ENCODE measurements around the gene SCAMP4. TPM values are rescaled to one million over a fixed set of nuclear protein-coding genes. Genes with fewer than 3 reads are reported as not detected.

The SCAMP4 gene
- total RNA-seq, 1 experiment from 2014 or later: 81.3 TPM

DNA sequence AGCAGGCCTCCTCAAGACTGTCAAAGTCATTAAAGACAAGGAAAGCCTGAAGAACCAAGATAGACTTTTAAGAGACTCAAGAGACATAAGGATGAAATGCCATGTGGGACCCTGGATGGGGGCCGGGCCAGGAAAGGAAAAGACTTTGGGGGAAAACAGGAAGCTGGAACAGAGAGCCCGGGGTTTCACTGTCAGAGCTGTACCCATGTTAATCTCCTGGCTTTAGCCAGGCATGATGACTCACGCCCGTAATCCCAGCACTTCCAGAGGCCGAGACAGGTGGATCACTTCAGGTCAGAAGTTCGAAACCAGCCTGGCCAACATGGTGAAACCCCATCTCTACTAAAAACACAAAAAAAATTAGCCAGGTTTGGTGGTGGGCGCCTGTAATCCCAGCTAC lies 36.2 kb upstream of the SCAMP4 start:
- peaks cover 2% of the 10 kb centered on the region for H3K36me3 Mint-ChIP-seq
- no peak for TF ChIP-seq ESRRA (CRISPR knock-in tag; IDR thresholded peaks at IDR 0.05; ENCODE audit: borderline replicate concordance)
- no peak for TF ChIP-seq GTF2I (CRISPR knock-in tag; conservative IDR thresholded peaks at IDR 0.05)
- TF ChIP-seq KAT7 (CRISPR knock-in tag; IDR thresholded peaks at IDR 0.05; ENCODE audit: borderline replicate concordance): no peak
- no peak for TF ChIP-seq FOXP1 (CRISPR knock-in tag; IDR thresholded peaks at IDR 0.05; ENCODE audit: borderline replicate concordance)
- TF ChIP-seq ZNF416 (CRISPR knock-in tag; IDR thresholded peaks at IDR 0.05): no peak
- TF ChIP-seq, protein P1, sequence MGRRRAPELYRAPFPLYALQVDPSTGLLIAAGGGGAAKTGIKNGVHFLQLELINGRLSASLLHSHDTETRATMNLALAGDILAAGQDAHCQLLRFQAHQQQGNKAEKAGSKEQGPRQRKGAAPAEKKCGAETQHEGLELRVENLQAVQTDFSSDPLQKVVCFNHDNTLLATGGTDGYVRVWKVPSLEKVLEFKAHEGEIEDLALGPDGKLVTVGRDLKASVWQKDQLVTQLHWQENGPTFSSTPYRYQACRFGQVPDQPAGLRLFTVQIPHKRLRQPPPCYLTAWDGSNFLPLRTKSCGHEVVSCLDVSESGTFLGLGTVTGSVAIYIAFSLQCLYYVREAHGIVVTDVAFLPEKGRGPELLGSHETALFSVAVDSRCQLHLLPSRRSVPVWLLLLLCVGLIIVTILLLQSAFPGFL (CRISPR knock-in tag; IDR thresholded peaks at IDR 0.05; ENCODE audit: borderline replicate concordance): no peak
- no peak for TF ChIP-seq IRF2 (CRISPR knock-in tag; IDR thresholded peaks at IDR 0.05; ENCODE audit: borderline replicate concordance, low read depth)
- no peak for TF ChIP-seq ZNF121 (CRISPR knock-in tag; IDR thresholded peaks at IDR 0.05)
- no peak for TF ChIP-seq CREM (CRISPR knock-in tag; IDR thresholded peaks at IDR 0.05)
- TF ChIP-seq, protein P2, sequence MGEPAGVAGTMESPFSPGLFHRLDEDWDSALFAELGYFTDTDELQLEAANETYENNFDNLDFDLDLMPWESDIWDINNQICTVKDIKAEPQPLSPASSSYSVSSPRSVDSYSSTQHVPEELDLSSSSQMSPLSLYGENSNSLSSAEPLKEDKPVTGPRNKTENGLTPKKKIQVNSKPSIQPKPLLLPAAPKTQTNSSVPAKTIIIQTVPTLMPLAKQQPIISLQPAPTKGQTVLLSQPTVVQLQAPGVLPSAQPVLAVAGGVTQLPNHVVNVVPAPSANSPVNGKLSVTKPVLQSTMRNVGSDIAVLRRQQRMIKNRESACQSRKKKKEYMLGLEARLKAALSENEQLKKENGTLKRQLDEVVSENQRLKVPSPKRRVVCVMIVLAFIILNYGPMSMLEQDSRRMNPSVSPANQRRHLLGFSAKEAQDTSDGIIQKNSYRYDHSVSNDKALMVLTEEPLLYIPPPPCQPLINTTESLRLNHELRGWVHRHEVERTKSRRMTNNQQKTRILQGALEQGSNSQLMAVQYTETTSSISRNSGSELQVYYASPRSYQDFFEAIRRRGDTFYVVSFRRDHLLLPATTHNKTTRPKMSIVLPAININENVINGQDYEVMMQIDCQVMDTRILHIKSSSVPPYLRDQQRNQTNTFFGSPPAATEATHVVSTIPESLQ (CRISPR knock-in tag; IDR thresholded peaks at IDR 0.05): no peak
- TF ChIP-seq ZNF232 (CRISPR knock-in tag; IDR thresholded peaks at IDR 0.05): no peak
- TF ChIP-seq, protein P3, sequence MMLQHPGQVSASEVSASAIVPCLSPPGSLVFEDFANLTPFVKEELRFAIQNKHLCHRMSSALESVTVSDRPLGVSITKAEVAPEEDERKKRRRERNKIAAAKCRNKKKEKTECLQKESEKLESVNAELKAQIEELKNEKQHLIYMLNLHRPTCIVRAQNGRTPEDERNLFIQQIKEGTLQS (CRISPR knock-in tag; conservative IDR thresholded peaks at IDR 0.05): no peak
- TF ChIP-seq ZBTB21 (CRISPR knock-in tag; IDR thresholded peaks at IDR 0.05; ENCODE audit: borderline replicate concordance): no peak
- TF ChIP-seq NR2C2 (CRISPR knock-in tag; IDR thresholded peaks at IDR 0.05): no peak
- H3K27me3 Mint-ChIP-seq (ENCODE audit: low read depth): no peaks in the 10 kb centered on the region
- ATAC-seq (no peak), DNase-seq (ENCODE audit: low spot score) (no peak)
- H3K9me3 Mint-ChIP-seq: no peaks in the 10 kb centered on the region
- peak overlapping the region; percentile 74 for H3K27ac Mint-ChIP-seq
- H3K4me3 Mint-ChIP-seq: no peak overlapping the region
- H3K4me1 Mint-ChIP-seq: peaks cover 2% of the 10 kb centered on the region
- CTCF ChIA-PET: interaction anchor here (0.7 kb wide), 1 partner anchor 77 kb away, joined by 3 read pairs; no protein-coding TSS in a partner anchor
- POLR2A ChIA-PET: no interaction called here

DNA sequence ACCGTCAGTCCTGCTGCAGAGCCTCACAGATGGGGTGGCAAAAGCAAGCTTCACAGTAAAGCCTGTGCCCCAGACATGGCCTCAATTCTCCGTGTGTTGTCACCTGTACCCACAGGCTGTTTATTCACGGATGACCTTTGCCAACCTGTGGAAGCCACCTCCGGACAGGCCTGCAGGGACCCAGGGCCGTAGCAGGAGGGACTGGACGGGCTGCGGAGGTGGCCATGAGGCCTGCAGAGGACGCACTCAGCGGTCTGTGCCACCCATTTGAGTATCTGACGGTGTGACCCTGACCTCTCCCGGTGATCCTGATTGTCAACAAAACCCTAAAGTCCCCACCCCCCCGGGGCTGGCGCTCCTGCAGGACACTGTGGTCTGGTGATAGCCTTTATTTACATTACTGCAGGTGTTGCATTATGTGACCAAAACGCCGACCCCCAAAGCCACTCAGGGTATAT lies 34.0 kb upstream of the SCAMP4 start:
- no peak overlapping the region for H3K4me3 Mint-ChIP-seq
- peaks cover 4% of the 10 kb centered on the region for H3K36me3 Mint-ChIP-seq
- ATAC-seq (no peak), DNase-seq (ENCODE audit: low spot score) (no peak)
- TF ChIP-seq, protein P4, sequence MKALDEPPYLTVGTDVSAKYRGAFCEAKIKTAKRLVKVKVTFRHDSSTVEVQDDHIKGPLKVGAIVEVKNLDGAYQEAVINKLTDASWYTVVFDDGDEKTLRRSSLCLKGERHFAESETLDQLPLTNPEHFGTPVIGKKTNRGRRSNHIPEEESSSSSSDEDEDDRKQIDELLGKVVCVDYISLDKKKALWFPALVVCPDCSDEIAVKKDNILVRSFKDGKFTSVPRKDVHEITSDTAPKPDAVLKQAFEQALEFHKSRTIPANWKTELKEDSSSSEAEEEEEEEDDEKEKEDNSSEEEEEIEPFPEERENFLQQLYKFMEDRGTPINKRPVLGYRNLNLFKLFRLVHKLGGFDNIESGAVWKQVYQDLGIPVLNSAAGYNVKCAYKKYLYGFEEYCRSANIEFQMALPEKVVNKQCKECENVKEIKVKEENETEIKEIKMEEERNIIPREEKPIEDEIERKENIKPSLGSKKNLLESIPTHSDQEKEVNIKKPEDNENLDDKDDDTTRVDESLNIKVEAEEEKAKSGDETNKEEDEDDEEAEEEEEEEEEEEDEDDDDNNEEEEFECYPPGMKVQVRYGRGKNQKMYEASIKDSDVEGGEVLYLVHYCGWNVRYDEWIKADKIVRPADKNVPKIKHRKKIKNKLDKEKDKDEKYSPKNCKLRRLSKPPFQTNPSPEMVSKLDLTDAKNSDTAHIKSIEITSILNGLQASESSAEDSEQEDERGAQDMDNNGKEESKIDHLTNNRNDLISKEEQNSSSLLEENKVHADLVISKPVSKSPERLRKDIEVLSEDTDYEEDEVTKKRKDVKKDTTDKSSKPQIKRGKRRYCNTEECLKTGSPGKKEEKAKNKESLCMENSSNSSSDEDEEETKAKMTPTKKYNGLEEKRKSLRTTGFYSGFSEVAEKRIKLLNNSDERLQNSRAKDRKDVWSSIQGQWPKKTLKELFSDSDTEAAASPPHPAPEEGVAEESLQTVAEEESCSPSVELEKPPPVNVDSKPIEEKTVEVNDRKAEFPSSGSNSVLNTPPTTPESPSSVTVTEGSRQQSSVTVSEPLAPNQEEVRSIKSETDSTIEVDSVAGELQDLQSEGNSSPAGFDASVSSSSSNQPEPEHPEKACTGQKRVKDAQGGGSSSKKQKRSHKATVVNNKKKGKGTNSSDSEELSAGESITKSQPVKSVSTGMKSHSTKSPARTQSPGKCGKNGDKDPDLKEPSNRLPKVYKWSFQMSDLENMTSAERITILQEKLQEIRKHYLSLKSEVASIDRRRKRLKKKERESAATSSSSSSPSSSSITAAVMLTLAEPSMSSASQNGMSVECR (CRISPR knock-in tag; IDR thresholded peaks at IDR 0.05; ENCODE audit: borderline replicate concordance): no peak
- TF ChIP-seq, protein P5, sequence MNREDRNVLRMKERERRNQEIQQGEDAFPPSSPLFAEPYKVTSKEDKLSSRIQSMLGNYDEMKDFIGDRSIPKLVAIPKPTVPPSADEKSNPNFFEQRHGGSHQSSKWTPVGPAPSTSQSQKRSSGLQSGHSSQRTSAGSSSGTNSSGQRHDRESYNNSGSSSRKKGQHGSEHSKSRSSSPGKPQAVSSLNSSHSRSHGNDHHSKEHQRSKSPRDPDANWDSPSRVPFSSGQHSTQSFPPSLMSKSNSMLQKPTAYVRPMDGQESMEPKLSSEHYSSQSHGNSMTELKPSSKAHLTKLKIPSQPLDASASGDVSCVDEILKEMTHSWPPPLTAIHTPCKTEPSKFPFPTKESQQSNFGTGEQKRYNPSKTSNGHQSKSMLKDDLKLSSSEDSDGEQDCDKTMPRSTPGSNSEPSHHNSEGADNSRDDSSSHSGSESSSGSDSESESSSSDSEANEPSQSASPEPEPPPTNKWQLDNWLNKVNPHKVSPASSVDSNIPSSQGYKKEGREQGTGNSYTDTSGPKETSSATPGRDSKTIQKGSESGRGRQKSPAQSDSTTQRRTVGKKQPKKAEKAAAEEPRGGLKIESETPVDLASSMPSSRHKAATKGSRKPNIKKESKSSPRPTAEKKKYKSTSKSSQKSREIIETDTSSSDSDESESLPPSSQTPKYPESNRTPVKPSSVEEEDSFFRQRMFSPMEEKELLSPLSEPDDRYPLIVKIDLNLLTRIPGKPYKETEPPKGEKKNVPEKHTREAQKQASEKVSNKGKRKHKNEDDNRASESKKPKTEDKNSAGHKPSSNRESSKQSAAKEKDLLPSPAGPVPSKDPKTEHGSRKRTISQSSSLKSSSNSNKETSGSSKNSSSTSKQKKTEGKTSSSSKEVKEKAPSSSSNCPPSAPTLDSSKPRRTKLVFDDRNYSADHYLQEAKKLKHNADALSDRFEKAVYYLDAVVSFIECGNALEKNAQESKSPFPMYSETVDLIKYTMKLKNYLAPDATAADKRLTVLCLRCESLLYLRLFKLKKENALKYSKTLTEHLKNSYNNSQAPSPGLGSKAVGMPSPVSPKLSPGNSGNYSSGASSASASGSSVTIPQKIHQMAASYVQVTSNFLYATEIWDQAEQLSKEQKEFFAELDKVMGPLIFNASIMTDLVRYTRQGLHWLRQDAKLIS (CRISPR knock-in tag; IDR thresholded peaks at IDR 0.05; ENCODE audit: borderline replicate concordance): no peak
- TF ChIP-seq RORB (CRISPR knock-in tag; IDR thresholded peaks at IDR 0.05): no peak
- TF ChIP-seq, protein P6, sequence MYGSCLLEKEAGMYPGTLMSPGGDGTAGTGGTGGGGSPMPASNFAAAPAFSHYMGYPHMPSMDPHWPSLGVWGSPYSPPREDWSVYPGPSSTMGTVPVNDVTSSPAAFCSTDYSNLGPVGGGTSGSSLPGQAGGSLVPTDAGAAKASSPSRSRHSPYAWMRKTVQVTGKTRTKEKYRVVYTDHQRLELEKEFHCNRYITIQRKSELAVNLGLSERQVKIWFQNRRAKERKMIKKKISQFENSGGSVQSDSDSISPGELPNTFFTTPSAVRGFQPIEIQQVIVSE (CRISPR knock-in tag; IDR thresholded peaks at IDR 0.05; ENCODE audit: borderline replicate concordance): no peak
- no peak for TF ChIP-seq ZNF219 (CRISPR knock-in tag; IDR thresholded peaks at IDR 0.05; ENCODE audit: borderline replicate concordance)
- no peak for TF ChIP-seq NFE2L1 (CRISPR knock-in tag; IDR thresholded peaks at IDR 0.05)
- TF ChIP-seq CBFB (CRISPR knock-in tag; IDR thresholded peaks at IDR 0.05; ENCODE audit: low read depth): no peak
- TF ChIP-seq, protein P7, sequence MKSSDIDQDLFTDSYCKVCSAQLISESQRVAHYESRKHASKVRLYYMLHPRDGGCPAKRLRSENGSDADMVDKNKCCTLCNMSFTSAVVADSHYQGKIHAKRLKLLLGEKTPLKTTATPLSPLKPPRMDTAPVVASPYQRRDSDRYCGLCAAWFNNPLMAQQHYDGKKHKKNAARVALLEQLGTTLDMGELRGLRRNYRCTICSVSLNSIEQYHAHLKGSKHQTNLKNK (CRISPR knock-in tag; IDR thresholded peaks at IDR 0.05): no peak
- no peak for TF ChIP-seq FOXP1 (CRISPR knock-in tag; IDR thresholded peaks at IDR 0.05; ENCODE audit: borderline replicate concordance)
- no peak for TF ChIP-seq KAT7 (CRISPR knock-in tag; IDR thresholded peaks at IDR 0.05; ENCODE audit: borderline replicate concordance)
- no peaks in the 10 kb centered on the region for H3K9me3 Mint-ChIP-seq
- CTCF ChIA-PET: interaction anchor here (0.6 kb wide), 1 partner anchor 75 kb away, joined by 4 read pairs; no protein-coding TSS in a partner anchor
- POLR2A ChIA-PET: no interaction called here
- no peaks in the 10 kb centered on the region for H3K27me3 Mint-ChIP-seq (ENCODE audit: low read depth)
- H3K4me1 Mint-ChIP-seq: peaks cover 16% of the 10 kb centered on the region
- H3K27ac Mint-ChIP-seq: no peak overlapping the region
